ENCODE results near the gene KRIT1.

KRIT1 gene

GRCh38 chr7:92245487-92246359 lies at the start of gene KRIT1, which contains the start of gene ANKIB1:
KRIT1 (minus strand) TSS chr7:92245914; CDS start chr7:92242135, 3,779 bp downstream.
ANKIB1 (plus strand) TSS chr7:92245974; CDS start chr7:92294979, 49,005 bp downstream.
- DNase-seq (ENCODE audit: low read depth): peak; percentile 87

GRCh38 chr7:92295391-92295790 lies 49.7 kb upstream of the KRIT1 start:
- DNase-seq (ENCODE audit: low read depth): peak; percentile 22

- no peak for DNase-seq (ENCODE audit: low read depth)
These were observed 48.3 kb upstream of the KRIT1 start for GRCh38 chr7:92293896-92294590.

- DNase-seq (ENCODE audit: low read depth): no peak
These were observed 47.3 kb upstream of the KRIT1 start for GRCh38 chr7:92292981-92293380.

- no peak for DNase-seq (ENCODE audit: low read depth)
These were observed 43.6 kb upstream of the KRIT1 start for GRCh38 chr7:92289321-92289720.

- no peak for DNase-seq (ENCODE audit: low read depth)
These were observed 37.2 kb upstream of the KRIT1 start for GRCh38 chr7:92282930-92283329.

GRCh38 chr7:92282221-92282814 lies 36.6 kb upstream of the KRIT1 start:
- DNase-seq (ENCODE audit: low read depth): no peak

GRCh38 chr7:92281031-92281430 lies 35.3 kb upstream of the KRIT1 start:
- no peak for DNase-seq (ENCODE audit: low read depth)

GRCh38 chr7:92279396-92280031 lies 33.8 kb upstream of the KRIT1 start:
- no peak for DNase-seq (ENCODE audit: low read depth)

GRCh38 chr7:92276460-92276864 lies 30.7 kb upstream of the KRIT1 start:
- no peak for DNase-seq (ENCODE audit: low read depth)

GRCh38 chr7:92275327-92275726 lies 29.6 kb upstream of the KRIT1 start:
- no peak for DNase-seq (ENCODE audit: low read depth)

GRCh38 chr7:92268921-92269320 lies 23.2 kb upstream of the KRIT1 start:
- DNase-seq (ENCODE audit: low read depth): no peak

- DNase-seq (ENCODE audit: low read depth): no peak
These were observed 20.9 kb upstream of the KRIT1 start for GRCh38 chr7:92266415-92267241.

- peak; percentile 19 for DNase-seq (ENCODE audit: low read depth)
These were observed 14.6 kb upstream of the KRIT1 start for GRCh38 chr7:92260248-92260781.

GRCh38 chr7:92259610-92260247 lies 14.0 kb upstream of the KRIT1 start:
- no peak for DNase-seq (ENCODE audit: low read depth)

- no peak for DNase-seq (ENCODE audit: low read depth)
These were observed 13.3 kb upstream of the KRIT1 start for GRCh38 chr7:92259062-92259461.

GRCh38 chr7:92255308-92255707 lies 9.6 kb upstream of the KRIT1 start:
- DNase-seq (ENCODE audit: low read depth): peak; percentile 88

- DNase-seq (ENCODE audit: low read depth): peak; percentile 17
These were observed 9.1 kb upstream of the KRIT1 start for GRCh38 chr7:92254800-92255199.

GRCh38 chr7:92253251-92253650 lies 7.5 kb upstream of the KRIT1 start:
- no peak for DNase-seq (ENCODE audit: low read depth)

GRCh38 chr7:92251181-92251580 lies 5.5 kb upstream of the KRIT1 start:
- DNase-seq (ENCODE audit: low read depth): no peak

- no peak for DNase-seq (ENCODE audit: low read depth)
These were observed 4.9 kb upstream of the KRIT1 start for GRCh38 chr7:92250603-92251002.

Data from EH (cell line).